ENCODE results near the gene TMA7. TPM values are rescaled to one million over a fixed set of nuclear protein-coding genes. Genes with fewer than 3 reads are reported as not detected.
A peak's percentile ranks its signal among the peaks of the same experiment; 100 is the strongest.

TMA7 gene
- total and polyA plus RNA-seq, 4 donors, result 75.2 to 241 (median 113) TPM

DNA sequence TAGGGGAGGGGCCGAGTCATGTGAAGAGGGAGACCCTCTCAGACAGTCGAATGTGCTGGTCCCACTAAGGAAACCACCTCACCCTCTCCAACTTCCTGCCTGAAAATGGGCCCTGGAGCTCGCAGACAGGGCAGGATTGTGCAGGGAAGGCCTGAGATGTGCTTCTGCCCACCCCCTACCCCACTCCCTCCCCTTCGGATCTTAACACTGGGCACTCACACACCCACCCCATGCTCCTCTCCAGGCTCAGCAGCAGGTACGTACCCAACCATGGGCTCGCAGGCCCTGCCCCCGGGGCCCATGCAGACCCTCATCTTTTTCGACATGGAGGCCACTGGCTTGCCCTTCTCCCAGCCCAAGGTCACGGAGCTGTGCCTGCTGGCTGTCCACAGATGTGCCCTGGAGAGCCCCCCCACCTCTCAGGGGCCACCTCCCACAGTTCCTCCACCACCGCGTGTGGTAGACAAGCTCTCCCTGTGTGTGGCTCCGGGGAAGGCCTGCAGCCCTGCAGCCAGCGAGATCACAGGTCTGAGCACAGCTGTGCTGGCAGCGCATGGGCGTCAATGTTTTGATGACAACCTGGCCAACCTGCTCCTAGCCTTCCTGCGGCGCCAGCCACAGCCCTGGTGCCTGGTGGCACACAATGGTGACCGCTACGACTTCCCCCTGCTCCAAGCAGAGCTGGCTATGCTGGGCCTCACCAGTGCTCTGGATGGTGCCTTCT is 26.5 kb downstream of the TMA7 start:
- Histone ChIP-seq H3K27ac (ENCODE audit: low read depth in 1 of 2, low read length in 2 of 2) (peak overlapping the region; percentile 92 to 95), H3K27me3 (ENCODE audit: control insufficient read depth in 4 of 4, insufficient read depth in 4 of 4, low read length in 3 of 4) (no peaks in the 10 kb centered on the region), H3K4me3 (ENCODE audit: low read depth in 1 of 3, low read length in 3 of 3) (peak overlapping the region; percentile 49 to 59 (median 50)), H3K9ac (ENCODE audit: low read depth in 1 of 2, low read length in 2 of 2) (peak overlapping the region; percentile 43 to 72), H3K36me3 (ENCODE audit: control insufficient read depth in 4 of 4, insufficient read depth in 3 of 4, low read depth in 1 of 4, low read length in 3 of 4) (peaks cover 0 to 5% (median under 1%) of the 10 kb centered on the region in 4 donors), H3K4me1 (ENCODE audit: control insufficient read depth in 4 of 4, insufficient read depth in 4 of 4, low read length in 3 of 4) (peaks cover 15 to 62% (median 51%) of the 10 kb centered on the region in 4 donors), H3K9me3 (ENCODE audit: control insufficient read depth in 4 of 4, low read length in 3 of 4) (no peaks in the 10 kb centered on the region)
- no peak for DNase-seq (ENCODE audit: low spot score)
- WGBS, result 40% methylated on average over 19 of the region's 19 CpGs
- TF ChIP-seq YY1 (IDR thresholded peaks at IDR 0.05) (no peak), JUND (IDR thresholded peaks at IDR 0.05) (no peak), RXRA (IDR thresholded peaks at IDR 0.05) (no peak), SP1 (IDR thresholded peaks at IDR 0.05) (no peak), NR2F2 (IDR thresholded peaks at IDR 0.05) (no peak), RAD21 (IDR thresholded peaks at IDR 0.05) (no peak), FOXA1 (IDR thresholded peaks at IDR 0.05) (no peak), FOXA2 (IDR thresholded peaks at IDR 0.05) (no peak), HNF4G (IDR thresholded peaks at IDR 0.05) (no peak), TAF1 (conservative IDR thresholded peaks at IDR 0.05) (no peak), HNF4A (conservative IDR thresholded peaks at IDR 0.05) (no peak), GABPA (IDR thresholded peaks at IDR 0.05 in 1 of 2, conservative IDR thresholded peaks at IDR 0.05 in 1 of 2) (no peak), EGR1 (IDR thresholded peaks at IDR 0.05; ENCODE audit: low read depth in 2 of 2) (no peak)
- TF ChIP-seq, protein P1, sequence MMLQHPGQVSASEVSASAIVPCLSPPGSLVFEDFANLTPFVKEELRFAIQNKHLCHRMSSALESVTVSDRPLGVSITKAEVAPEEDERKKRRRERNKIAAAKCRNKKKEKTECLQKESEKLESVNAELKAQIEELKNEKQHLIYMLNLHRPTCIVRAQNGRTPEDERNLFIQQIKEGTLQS (IDR thresholded peaks at IDR 0.05), result no peak
- TF ChIP-seq, protein P2, sequence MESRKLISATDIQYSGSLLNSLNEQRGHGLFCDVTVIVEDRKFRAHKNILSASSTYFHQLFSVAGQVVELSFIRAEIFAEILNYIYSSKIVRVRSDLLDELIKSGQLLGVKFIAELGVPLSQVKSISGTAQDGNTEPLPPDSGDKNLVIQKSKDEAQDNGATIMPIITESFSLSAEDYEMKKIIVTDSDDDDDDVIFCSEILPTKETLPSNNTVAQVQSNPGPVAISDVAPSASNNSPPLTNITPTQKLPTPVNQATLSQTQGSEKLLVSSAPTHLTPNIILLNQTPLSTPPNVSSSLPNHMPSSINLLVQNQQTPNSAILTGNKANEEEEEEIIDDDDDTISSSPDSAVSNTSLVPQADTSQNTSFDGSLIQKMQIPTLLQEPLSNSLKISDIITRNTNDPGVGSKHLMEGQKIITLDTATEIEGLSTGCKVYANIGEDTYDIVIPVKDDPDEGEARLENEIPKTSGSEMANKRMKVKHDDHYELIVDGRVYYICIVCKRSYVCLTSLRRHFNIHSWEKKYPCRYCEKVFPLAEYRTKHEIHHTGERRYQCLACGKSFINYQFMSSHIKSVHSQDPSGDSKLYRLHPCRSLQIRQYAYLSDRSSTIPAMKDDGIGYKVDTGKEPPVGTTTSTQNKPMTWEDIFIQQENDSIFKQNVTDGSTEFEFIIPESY (IDR thresholded peaks at IDR 0.05), result no peak
- TF ChIP-seq, protein P3, sequence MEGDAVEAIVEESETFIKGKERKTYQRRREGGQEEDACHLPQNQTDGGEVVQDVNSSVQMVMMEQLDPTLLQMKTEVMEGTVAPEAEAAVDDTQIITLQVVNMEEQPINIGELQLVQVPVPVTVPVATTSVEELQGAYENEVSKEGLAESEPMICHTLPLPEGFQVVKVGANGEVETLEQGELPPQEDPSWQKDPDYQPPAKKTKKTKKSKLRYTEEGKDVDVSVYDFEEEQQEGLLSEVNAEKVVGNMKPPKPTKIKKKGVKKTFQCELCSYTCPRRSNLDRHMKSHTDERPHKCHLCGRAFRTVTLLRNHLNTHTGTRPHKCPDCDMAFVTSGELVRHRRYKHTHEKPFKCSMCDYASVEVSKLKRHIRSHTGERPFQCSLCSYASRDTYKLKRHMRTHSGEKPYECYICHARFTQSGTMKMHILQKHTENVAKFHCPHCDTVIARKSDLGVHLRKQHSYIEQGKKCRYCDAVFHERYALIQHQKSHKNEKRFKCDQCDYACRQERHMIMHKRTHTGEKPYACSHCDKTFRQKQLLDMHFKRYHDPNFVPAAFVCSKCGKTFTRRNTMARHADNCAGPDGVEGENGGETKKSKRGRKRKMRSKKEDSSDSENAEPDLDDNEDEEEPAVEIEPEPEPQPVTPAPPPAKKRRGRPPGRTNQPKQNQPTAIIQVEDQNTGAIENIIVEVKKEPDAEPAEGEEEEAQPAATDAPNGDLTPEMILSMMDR (IDR thresholded peaks at IDR 0.05; ENCODE audit: low read depth, low read length, missing input control), result no peak
- TF ChIP-seq, protein P4, sequence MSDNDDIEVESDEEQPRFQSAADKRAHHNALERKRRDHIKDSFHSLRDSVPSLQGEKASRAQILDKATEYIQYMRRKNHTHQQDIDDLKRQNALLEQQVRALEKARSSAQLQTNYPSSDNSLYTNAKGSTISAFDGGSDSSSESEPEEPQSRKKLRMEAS (IDR thresholded peaks at IDR 0.05), result no peak
- TF ChIP-seq, protein P5, sequence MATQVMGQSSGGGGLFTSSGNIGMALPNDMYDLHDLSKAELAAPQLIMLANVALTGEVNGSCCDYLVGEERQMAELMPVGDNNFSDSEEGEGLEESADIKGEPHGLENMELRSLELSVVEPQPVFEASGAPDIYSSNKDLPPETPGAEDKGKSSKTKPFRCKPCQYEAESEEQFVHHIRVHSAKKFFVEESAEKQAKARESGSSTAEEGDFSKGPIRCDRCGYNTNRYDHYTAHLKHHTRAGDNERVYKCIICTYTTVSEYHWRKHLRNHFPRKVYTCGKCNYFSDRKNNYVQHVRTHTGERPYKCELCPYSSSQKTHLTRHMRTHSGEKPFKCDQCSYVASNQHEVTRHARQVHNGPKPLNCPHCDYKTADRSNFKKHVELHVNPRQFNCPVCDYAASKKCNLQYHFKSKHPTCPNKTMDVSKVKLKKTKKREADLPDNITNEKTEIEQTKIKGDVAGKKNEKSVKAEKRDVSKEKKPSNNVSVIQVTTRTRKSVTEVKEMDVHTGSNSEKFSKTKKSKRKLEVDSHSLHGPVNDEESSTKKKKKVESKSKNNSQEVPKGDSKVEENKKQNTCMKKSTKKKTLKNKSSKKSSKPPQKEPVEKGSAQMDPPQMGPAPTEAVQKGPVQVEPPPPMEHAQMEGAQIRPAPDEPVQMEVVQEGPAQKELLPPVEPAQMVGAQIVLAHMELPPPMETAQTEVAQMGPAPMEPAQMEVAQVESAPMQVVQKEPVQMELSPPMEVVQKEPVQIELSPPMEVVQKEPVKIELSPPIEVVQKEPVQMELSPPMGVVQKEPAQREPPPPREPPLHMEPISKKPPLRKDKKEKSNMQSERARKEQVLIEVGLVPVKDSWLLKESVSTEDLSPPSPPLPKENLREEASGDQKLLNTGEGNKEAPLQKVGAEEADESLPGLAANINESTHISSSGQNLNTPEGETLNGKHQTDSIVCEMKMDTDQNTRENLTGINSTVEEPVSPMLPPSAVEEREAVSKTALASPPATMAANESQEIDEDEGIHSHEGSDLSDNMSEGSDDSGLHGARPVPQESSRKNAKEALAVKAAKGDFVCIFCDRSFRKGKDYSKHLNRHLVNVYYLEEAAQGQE (IDR thresholded peaks at IDR 0.05), result no peak

All from liver (tissue), 9 donors.